Neural progenitor cell (in vitro differentiated cells): Measurements from ENCODE around the gene P3H2.

Experiments
- EZH2 ChIP-seq: fragments of 200-600 bp; sonication (generic); IDR thresholded peaks from 2 replicates; pipeline ENCODE4 v1.6.1; 2017; ENCODE audit warnings: antibody characterized with exemption, mild to moderate bottlenecking, moderate library complexity
- TF ChIP-seq, protein P1 (sequence below): fragments of 200-600 bp; sonication (generic); IDR thresholded peaks from 2 replicates; pipeline ENCODE4 v1.5.1; 2017; ENCODE audit warnings: antibody characterized with exemption, mild to moderate bottlenecking

DNA sequence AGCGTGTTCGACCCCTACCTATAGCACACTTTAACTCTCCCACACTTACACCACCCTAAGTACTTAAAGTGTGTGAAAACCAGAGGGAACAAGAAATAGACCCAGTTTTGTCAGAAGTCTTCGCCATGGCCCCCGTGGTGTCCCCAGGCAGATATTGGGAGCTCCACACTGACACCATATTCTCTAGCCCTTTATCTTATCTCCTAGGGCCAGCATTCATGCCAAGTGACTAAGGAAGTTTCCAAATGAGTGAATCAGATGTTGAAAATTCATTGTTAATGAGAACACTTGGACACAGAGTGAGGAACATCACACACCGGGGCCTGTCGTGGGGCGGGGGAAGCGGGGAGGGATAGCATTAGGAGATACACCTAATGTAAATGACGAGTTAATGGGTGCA is 31.8 kb downstream of the P3H2 start:
- TF ChIP-seq, protein P1, sequence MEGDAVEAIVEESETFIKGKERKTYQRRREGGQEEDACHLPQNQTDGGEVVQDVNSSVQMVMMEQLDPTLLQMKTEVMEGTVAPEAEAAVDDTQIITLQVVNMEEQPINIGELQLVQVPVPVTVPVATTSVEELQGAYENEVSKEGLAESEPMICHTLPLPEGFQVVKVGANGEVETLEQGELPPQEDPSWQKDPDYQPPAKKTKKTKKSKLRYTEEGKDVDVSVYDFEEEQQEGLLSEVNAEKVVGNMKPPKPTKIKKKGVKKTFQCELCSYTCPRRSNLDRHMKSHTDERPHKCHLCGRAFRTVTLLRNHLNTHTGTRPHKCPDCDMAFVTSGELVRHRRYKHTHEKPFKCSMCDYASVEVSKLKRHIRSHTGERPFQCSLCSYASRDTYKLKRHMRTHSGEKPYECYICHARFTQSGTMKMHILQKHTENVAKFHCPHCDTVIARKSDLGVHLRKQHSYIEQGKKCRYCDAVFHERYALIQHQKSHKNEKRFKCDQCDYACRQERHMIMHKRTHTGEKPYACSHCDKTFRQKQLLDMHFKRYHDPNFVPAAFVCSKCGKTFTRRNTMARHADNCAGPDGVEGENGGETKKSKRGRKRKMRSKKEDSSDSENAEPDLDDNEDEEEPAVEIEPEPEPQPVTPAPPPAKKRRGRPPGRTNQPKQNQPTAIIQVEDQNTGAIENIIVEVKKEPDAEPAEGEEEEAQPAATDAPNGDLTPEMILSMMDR, result no peak
- TF ChIP-seq EZH2, result no peak
